GM18861 (cell line): Measurements from ENCODE around the gene PRSS27.
"Not testable (repeated sequence)": the region's sequence is repeated elsewhere in the genome, so short reads cannot be mapped to it uniquely, and the experiment has no call there.

Experiments used
- ATAC-seq: cut with Tn5 transposase; IDR thresholded peaks from one replicate; pipeline ENCODE4 v1.9.1; 2021; ENCODE audit not compliant: unreplicated experiment

PRSS27 gene

DNA sequence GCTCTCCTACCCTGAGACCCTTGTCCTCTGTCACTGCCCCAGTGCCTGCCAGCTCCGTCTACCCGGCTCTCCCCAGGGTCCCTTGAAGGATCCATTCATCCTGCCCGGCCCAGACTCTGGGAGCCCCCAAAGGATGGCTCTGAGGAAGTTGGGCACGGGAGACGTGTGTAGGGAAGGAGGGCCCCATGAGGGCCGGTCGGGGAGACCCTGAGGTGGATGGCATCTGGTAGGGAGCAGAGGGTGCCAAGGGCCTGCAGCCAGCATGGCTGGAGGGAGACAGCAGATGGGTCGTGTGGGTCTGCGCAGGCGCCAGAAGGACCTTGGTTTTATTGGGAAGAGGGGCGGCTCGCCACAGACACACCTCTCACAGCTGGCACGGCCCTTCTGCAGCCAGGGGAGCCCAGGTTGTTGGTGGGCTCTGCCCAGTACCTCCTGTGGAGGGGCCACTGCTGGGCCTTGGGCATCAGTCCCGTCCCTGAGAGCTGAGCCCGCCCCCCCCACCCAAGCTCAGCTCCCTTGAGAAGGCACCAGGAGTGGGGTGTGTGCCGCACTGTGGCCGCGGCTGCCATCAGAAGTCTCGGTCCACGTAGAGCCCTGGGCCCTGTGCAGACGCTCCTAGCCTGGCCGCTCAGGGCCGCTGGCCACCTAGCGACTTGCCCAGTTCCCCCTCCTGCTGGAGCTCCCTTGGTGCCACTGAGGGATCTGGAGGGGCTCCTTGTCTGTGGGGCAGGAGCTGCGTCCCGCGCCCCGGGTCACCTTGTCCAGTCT, 21.7 kb downstream of the PRSS27 start:
- no peak for ATAC-seq

DNA sequence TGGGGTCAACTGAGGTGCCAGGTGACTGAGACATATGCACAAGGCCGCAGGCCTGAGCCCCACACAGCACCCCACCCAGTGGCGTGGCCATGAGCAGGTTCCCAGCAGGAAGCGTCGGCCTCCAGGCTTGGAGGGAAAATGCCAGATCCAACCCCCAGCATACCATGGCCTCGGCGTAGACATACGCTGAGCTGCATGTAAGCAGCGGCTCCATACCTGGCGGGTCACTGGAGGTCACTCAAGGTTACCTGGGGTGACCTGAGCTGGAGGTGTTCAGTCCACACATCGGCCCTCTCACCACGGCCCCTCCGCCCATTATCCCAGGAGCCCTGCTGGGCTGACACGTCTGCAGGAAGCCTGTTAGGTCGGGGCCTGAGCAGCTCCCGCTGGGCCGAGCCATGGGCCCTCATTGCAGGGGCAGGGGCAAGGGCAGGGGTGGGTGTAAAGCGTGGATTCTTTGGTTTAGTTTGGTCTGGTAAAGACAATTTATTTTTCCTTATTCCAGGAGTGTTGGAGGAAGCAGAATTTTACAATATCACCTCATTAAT, 22.5 kb downstream of the PRSS27 start:
- ATAC-seq: no peak

GRCh38 chr16:2696601-2697250, 23.3 kb downstream of the PRSS27 start:
- ATAC-seq: not testable (repeated sequence)

DNA sequence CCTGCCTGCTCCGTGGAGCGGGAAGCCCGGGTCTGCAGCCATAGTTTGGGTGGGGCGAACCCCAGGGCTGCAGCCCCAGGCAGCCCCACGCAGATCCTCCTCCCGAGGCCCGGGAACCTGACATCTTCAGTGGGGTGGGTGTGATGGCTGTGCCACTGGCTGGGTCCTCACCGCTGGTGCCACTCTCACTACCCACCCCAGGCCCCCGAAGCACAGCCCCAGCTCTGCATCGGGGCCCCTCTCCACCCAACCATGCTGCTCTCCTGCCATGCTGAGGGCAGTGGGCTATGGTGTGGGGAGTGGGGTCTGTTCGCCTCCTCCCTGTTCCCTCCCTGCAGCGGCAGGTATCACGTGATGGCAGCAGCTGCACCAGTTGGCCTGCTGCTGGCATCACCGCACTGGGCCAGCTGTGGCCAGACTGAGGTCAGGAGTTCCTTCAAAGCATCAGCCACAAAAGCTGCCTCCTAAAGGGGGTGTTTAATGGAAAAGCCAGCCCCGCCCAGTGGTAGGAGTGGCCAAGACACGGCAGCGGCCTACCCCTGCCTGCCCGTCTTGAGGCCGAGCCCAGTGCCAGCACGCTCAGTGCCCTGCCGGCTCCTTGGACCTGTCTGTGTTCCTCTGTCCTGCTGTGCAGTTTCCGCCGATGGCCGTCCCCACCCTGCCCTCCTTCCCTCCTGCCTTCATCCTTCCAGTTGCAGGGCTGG, 26.9 kb downstream of the PRSS27 start:
- ATAC-seq: no peak

DNA sequence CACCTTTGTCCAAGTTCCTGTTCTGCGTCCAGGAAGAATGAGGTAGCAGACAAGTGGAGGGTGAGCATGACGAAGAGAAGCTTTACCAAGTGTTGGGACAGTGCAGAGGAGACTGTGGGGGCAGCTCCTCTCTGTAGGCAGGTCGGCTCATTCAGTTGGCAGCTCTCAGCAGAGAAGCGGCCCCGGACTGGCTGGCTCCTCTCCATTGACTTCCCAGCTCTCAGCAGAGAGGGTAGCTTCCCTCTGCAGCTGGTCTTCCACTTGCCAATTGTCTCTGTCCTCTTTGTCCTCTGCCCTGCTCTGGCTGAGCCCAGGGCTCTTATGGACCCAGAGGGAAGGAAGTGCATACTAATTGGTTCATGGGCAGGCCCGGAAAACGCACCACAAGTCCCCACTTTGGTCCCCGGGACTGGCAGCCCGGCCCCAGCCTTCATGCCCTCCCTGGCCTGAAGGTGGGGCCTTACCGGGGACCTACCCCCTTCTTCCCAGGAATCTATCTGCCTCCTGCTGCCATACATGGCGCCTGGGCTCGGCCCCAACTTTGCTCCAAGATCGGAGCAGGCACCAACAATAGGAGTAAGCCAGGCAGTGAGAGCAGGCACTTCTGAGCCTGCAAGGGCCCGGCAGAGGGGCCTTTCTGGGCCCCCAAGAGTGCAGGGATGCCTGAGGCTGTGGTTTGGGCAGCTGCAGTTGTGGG, 27.6 kb downstream of the PRSS27 start:
- ATAC-seq: no peak

DNA sequence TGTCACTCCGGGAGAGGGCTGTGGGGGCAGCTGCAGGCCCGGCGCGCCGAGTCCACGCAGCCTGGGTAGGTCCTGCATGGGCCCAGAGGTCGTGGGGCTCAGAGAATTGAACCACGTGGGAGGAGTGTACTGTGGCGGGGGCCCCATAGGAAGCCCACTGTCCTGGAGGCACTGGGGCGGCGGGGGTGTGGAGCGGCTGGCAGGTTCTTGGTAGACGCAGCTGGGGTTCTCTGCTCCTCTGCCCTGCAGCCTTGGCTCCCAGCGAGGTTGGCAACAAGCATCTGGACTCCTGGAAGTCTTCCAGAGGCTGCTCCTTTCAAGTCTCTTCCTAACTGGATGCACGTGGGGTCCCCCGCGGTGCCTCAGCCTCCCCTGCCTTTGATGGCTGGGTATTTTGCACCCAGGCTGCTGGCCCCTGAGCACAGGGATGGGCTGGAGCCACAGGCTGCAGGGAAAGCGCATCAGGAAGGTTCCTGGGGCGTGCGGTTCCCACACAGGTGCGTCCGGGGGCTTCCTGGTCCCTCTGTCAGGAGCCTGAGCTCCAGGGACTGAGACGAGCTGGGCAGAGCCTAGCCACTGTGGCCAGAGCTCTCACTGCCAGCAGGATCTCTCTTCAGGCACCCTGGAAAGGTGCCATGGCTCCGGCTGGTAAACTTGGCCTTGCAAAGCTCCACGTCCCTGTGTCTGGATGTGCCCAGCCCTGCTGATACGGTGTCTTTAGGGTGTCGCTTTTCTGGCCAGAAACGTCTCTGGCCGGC, 28.4 kb downstream of the PRSS27 start:
- ATAC-seq: no peak

DNA sequence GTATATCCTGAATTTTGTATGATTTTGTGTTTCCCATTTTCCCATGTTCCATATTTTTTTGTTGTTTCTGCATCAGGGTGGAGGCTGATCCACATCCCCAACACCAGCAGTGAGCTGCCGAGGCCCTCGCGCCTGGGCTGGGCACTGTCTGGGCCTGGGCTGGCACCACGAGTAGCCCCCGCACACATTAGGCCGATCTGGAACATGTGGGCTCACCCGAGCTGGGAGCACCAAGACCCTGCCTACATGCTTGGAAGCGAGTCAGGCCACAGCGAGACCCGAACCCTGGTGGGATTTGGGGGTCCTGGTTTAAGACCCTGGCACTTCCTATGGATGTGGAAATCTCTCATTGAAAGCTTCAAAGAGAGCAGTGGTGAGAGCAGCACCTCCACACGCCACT, 29.2 kb downstream of the PRSS27 start:
- no peak for ATAC-seq

GRCh38 chr16:2689968-2690801, 29.8 kb downstream of the PRSS27 start:
- ATAC-seq: no peak

DNA sequence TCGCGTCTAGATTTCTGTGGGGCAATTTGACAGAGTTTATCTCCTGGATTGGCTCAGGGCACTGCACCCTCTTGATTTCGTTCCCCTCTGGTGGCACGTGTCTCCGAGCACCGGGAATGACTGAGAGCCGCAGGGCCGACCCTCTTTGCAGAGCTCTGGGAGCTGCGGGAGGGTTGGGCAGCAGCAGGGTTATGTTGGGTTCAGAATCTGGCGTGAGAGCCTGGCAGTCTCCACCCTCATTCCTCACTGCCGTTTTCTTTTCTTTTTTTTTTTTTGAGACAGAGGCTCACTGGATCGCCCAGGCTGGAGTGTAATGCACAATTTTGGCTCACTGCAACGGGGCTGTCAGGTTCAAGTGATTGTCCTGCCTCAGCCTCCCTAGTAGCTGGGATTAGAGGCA, 30.6 kb downstream of the PRSS27 start:
- ATAC-seq: not testable (repeated sequence)

DNA sequence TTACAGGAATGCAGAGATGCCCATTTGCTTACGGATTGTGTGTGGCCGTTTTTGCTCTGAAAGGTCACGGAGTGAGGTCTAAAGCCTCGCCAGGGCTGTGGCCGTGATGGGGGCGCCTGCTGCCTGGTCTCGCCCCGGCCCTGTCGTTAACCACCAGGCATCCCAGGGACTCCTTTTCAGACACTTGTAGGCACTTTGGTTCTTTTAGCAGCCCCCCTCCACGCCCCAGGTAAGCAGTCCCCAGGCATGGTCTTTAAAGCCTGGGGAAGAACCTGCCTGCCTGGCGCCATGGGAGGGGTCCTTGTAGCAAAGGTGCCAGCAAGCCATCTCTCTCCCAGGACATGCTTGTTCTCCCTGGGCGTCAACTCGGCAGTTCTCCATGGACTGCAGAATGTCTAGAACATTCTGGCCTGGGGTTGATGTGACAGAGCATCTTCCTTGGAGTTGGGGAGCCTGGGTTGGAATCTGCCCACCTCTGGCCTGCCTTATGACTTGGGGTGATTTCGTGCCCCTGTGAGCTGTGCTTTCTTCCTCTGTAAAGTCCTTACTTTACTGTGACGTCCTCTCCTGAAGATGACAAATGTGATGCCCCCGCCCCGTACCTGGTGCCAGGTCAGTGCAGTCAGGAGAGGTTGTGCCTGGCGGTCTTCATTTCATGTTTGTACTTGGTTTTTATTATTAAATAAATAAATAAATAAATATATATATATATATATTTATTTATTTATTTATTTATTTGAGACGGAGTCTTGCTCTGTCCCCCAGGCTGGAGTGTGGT, 32.3 kb downstream of the PRSS27 start:
- ATAC-seq: no peak

DNA sequence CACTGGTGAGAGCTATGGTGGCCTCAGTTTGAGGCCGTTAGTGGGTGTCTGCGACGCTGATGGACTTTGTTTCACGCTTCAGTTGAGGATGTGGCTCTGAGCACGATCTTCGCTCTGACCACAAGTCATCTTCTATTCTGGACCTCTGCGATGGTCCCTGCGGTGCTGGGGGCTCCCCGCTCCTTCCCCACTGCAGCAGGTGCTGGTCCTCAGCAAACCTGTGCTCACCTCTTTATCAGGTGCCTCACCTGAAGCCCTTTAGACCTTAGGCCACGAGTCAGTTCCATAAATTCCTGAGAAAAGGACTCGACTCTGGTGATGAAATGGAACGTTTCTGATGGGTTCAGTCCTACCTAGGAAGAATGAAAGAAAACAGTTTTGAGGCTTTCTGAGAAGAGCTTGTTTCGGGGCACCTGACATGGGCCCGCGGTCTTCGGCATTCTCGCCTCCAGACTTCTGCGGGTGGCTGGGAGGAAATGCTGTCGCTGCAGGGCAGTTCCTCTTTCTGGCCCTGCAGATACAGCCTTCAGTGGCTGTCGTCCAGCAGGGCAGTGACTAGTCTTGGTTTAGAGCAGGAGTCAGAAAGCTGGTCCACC, 33.0 kb downstream of the PRSS27 start:
- ATAC-seq: peak; percentile 46

GRCh38 chr16:2686075-2686474, 33.9 kb downstream of the PRSS27 start:
- not testable (repeated sequence) for ATAC-seq

GRCh38 chr16:2683041-2683440, 37.0 kb downstream of the PRSS27 start:
- not testable (repeated sequence) for ATAC-seq

- peak; percentile 45 for ATAC-seq
Observed at GRCh38 chr16:2682209-2683021, 37.6 kb downstream of the PRSS27 start, which contains the start of gene KCTD5. KCTD5 (plus strand) TSS chr16:2682523; CDS start chr16:2682549, 26 bp downstream.

- ATAC-seq: not testable (repeated sequence)
Observed at GRCh38 chr16:2680360-2680759, 39.7 kb downstream of the PRSS27 start.

GRCh38 chr16:2679902-2680301, 40.1 kb downstream of the PRSS27 start:
- not testable (repeated sequence) for ATAC-seq
